ENCODE results near the gene POPDC2.

The POPDC2 gene

GRCh38 chr3:119649761-119650160, 10.6 kb downstream of the POPDC2 start:
- Histone ChIP-seq H3K27me3 (ENCODE audit: control insufficient read depth, insufficient read depth, low read length) (no peaks in the 10 kb centered on the region), H3K36me3 (ENCODE audit: control insufficient read depth, insufficient read depth, low read length) (no peaks in the 10 kb centered on the region), H3K4me1 (ENCODE audit: control insufficient read depth, insufficient read depth, low read length) (peaks cover 13% of the 10 kb centered on the region), H3K4me3 (ENCODE audit: low read depth, low read length) (no peak overlapping the region), H3K9me3 (ENCODE audit: control insufficient read depth, insufficient read depth, low read length) (no peaks in the 10 kb centered on the region), H3K9ac (ENCODE audit: low read depth, low read length) (no peak overlapping the region), H3K27ac (ENCODE audit: low read depth, low read length) (no peak overlapping the region)

GRCh38 chr3:119647843-119648575, 12.4 kb downstream of the POPDC2 start:
- no peak overlapping the region for H3K4me3 ChIP-seq (ENCODE audit: low read depth, low read length)
- no peaks in the 10 kb centered on the region for H3K27me3 ChIP-seq (ENCODE audit: control insufficient read depth, insufficient read depth, low read length)
- no peak overlapping the region for H3K9ac ChIP-seq (ENCODE audit: low read depth, low read length)
- H3K4me1 ChIP-seq (ENCODE audit: control insufficient read depth, insufficient read depth, low read length) = peaks cover 13% of the 10 kb centered on the region
- no peaks in the 10 kb centered on the region for H3K9me3 ChIP-seq (ENCODE audit: control insufficient read depth, insufficient read depth, low read length)
- no peak overlapping the region for H3K27ac ChIP-seq (ENCODE audit: low read depth, low read length)
- no peaks in the 10 kb centered on the region for H3K36me3 ChIP-seq (ENCODE audit: control insufficient read depth, insufficient read depth, low read length)

DNA sequence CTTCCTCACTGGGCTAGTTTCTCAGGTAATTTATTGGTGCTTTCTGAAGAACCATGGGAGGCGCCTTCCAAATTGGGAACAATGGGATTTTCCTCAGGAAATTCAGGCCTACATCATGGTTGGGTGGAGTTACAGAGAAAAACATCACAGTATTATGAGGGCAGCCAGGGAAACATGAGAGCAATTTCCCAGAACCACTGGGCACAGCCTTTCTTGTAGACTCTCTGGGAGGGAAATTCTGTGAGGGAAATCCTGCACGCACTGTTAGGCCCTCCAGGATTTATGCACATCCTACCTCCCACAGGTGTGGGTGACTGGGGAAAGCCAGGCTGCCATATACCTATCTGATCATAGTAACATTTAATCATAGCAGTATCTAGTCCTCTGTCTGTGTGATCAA, 13.2 kb downstream of the POPDC2 start:
- Histone ChIP-seq H3K4me1 (ENCODE audit: control insufficient read depth, insufficient read depth, low read length) (peaks cover 13% of the 10 kb centered on the region), H3K27me3 (ENCODE audit: control insufficient read depth, insufficient read depth, low read length) (no peaks in the 10 kb centered on the region), H3K9ac (ENCODE audit: low read depth, low read length) (no peak overlapping the region), H3K4me3 (ENCODE audit: low read depth, low read length) (no peak overlapping the region), H3K36me3 (ENCODE audit: control insufficient read depth, insufficient read depth, low read length) (no peaks in the 10 kb centered on the region), H3K27ac (ENCODE audit: low read depth, low read length) (no peak overlapping the region), H3K9me3 (ENCODE audit: control insufficient read depth, insufficient read depth, low read length) (no peaks in the 10 kb centered on the region)

DNA sequence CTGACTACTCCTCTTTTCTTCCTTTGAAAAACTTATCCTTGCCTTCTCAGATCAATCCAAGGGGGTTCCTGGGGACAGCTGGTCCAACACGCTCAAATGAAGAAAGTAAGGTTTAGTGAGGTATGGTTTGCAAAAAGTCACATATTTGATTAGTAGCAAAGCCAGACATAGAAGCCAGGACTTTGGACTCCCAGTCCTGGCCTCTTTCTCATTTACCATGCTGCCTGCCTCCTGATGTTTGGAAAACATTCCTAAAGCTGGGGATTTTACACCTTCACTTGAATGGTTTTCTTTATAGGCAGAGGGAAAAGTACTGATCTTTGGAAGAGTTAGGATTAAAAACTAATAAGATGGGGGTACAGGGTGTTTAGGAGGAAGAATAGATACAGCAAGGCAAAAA, 14.6 kb downstream of the POPDC2 start:
- H3K4me3 ChIP-seq (ENCODE audit: low read depth, low read length) = no peak overlapping the region
- H3K27ac ChIP-seq (ENCODE audit: low read depth, low read length) = no peak overlapping the region
- H3K9ac ChIP-seq (ENCODE audit: low read depth, low read length) = no peak overlapping the region
- peaks cover 13% of the 10 kb centered on the region for H3K4me1 ChIP-seq (ENCODE audit: control insufficient read depth, insufficient read depth, low read length)
- no peaks in the 10 kb centered on the region for H3K9me3 ChIP-seq (ENCODE audit: control insufficient read depth, insufficient read depth, low read length)
- H3K27me3 ChIP-seq (ENCODE audit: control insufficient read depth, insufficient read depth, low read length) = no peaks in the 10 kb centered on the region
- H3K36me3 ChIP-seq (ENCODE audit: control insufficient read depth, insufficient read depth, low read length) = no peaks in the 10 kb centered on the region

GRCh38 chr3:119644481-119644880, 15.9 kb downstream of the POPDC2 start:
- H3K4me1 ChIP-seq (ENCODE audit: control insufficient read depth, insufficient read depth, low read length) = peaks cover 13% of the 10 kb centered on the region
- H3K36me3 ChIP-seq (ENCODE audit: control insufficient read depth, insufficient read depth, low read length) = no peaks in the 10 kb centered on the region
- no peaks in the 10 kb centered on the region for H3K9me3 ChIP-seq (ENCODE audit: control insufficient read depth, insufficient read depth, low read length)
- no peak overlapping the region for H3K4me3 ChIP-seq (ENCODE audit: low read depth, low read length)
- no peaks in the 10 kb centered on the region for H3K27me3 ChIP-seq (ENCODE audit: control insufficient read depth, insufficient read depth, low read length)
- no peak overlapping the region for H3K9ac ChIP-seq (ENCODE audit: low read depth, low read length)
- no peak overlapping the region for H3K27ac ChIP-seq (ENCODE audit: low read depth, low read length)

- Histone ChIP-seq H3K9ac (ENCODE audit: low read depth, low read length) (no peak overlapping the region), H3K27me3 (ENCODE audit: control insufficient read depth, insufficient read depth, low read length) (no peaks in the 10 kb centered on the region), H3K36me3 (ENCODE audit: control insufficient read depth, insufficient read depth, low read length) (no peaks in the 10 kb centered on the region), H3K4me1 (ENCODE audit: control insufficient read depth, insufficient read depth, low read length) (peaks cover 13% of the 10 kb centered on the region), H3K9me3 (ENCODE audit: control insufficient read depth, insufficient read depth, low read length) (no peaks in the 10 kb centered on the region), H3K27ac (ENCODE audit: low read depth, low read length) (no peak overlapping the region), H3K4me3 (ENCODE audit: low read depth, low read length) (no peak overlapping the region)
These were observed 16.9 kb downstream of the POPDC2 start for GRCh38 chr3:119643528-119643927.

GRCh38 chr3:119642746-119643473, 17.5 kb downstream of the POPDC2 start:
- H3K9me3 ChIP-seq (ENCODE audit: control insufficient read depth, insufficient read depth, low read length) = no peaks in the 10 kb centered on the region
- no peak overlapping the region for H3K4me3 ChIP-seq (ENCODE audit: low read depth, low read length)
- peaks cover 11% of the 10 kb centered on the region for H3K4me1 ChIP-seq (ENCODE audit: control insufficient read depth, insufficient read depth, low read length)
- H3K36me3 ChIP-seq (ENCODE audit: control insufficient read depth, insufficient read depth, low read length) = no peaks in the 10 kb centered on the region
- no peak overlapping the region for H3K9ac ChIP-seq (ENCODE audit: low read depth, low read length)
- H3K27me3 ChIP-seq (ENCODE audit: control insufficient read depth, insufficient read depth, low read length) = no peaks in the 10 kb centered on the region
- H3K27ac ChIP-seq (ENCODE audit: low read depth, low read length) = no peak overlapping the region

- Histone ChIP-seq H3K4me3 (ENCODE audit: low read depth, low read length) (no peak overlapping the region), H3K27ac (ENCODE audit: low read depth, low read length) (no peak overlapping the region), H3K9ac (ENCODE audit: low read depth, low read length) (no peak overlapping the region), H3K4me1 (ENCODE audit: control insufficient read depth, insufficient read depth, low read length) (no peaks in the 10 kb centered on the region), H3K27me3 (ENCODE audit: control insufficient read depth, insufficient read depth, low read length) (no peaks in the 10 kb centered on the region), H3K9me3 (ENCODE audit: control insufficient read depth, insufficient read depth, low read length) (no peaks in the 10 kb centered on the region), H3K36me3 (ENCODE audit: control insufficient read depth, insufficient read depth, low read length) (no peaks in the 10 kb centered on the region)
These were observed 19.0 kb downstream of the POPDC2 start for GRCh38 chr3:119641416-119641815.

DNA sequence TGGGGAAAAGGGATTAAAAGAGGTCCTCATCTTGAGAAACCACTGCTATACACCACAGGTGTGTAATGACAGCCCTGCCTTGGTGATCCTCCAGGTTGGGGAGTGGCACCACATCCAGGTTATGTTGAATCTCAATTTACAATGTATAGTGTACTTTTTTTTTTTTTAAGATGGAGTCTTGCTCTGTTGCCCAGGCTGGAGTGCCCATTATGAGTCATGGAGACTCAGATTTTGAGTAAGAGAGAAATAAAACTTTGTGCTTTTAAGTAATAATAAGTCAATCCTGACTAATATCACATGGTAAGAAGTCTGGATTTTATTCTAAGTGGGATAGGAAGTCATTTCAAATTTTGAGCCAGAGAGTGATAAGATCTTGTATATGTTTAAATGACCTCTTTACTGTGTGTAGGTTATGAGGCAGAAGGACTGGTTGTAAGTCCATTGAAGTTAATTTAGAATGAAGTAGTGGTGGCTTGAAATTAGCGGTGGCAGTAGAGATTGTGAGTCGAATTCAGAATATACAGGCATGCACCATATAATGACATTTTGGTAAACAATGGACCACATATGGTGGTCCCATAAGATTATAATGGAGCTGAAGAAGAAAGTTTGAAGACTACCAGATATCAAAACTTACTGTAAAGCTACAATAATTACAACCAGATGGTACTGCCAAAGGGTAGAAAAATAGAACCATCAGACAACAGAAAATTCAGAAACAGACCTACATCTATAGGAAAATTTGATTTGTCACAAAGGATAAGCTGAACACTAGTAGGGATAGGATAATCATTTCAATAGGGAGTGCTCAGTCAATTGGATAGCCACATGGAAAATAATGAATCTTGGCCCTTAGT, 20.7 kb downstream of the POPDC2 start:
- no peaks in the 10 kb centered on the region for H3K9me3 ChIP-seq (ENCODE audit: control insufficient read depth, insufficient read depth, low read length)
- no peaks in the 10 kb centered on the region for H3K36me3 ChIP-seq (ENCODE audit: control insufficient read depth, insufficient read depth, low read length)
- no peak overlapping the region for H3K27ac ChIP-seq (ENCODE audit: low read depth, low read length)
- H3K4me3 ChIP-seq (ENCODE audit: low read depth, low read length) = no peak overlapping the region
- H3K9ac ChIP-seq (ENCODE audit: low read depth, low read length) = no peak overlapping the region
- H3K4me1 ChIP-seq (ENCODE audit: control insufficient read depth, insufficient read depth, low read length) = no peaks in the 10 kb centered on the region
- no peaks in the 10 kb centered on the region for H3K27me3 ChIP-seq (ENCODE audit: control insufficient read depth, insufficient read depth, low read length)

DNA sequence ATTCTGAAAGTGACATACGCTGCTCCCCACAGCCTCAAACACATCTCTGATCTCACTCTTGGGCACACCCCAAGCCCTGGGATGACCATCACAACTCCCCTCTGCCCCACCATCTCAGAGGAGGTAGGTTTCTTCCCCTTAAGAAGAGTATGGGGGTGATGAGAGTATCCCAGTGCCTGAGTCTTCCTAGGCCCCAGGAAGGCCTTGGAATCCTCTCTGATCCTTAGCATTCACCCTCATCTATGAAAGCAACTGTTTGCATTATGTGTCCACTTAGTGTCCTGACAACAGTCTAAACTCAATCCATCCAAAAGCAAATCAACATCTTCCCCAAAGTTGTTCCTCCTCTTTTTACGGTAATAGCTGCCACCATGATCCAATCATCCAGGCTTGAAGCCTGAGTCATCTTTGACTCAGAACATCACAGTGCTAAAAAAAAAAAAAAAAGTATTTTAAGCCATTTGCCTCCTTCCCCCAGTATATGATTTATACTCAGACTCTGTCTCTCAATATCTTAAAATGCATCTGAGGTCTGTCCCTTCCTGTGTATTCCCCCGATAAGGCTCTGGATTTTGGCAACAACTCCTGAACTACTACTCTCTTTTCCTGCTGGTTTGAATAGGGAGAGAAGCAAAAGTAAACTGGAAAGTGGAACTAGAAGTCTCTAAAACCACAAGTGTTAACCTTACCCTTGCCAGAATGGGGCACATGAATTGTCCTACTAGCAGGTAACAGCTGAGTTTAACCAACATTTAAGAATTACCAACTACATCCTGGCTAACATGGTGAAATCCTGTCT, 22.5 kb downstream of the POPDC2 start:
- Histone ChIP-seq H3K27me3 (ENCODE audit: control insufficient read depth, insufficient read depth, low read length) (no peaks in the 10 kb centered on the region), H3K9me3 (ENCODE audit: control insufficient read depth, insufficient read depth, low read length) (no peaks in the 10 kb centered on the region), H3K27ac (ENCODE audit: low read depth, low read length) (no peak overlapping the region), H3K4me1 (ENCODE audit: control insufficient read depth, insufficient read depth, low read length) (no peaks in the 10 kb centered on the region), H3K4me3 (ENCODE audit: low read depth, low read length) (no peak overlapping the region), H3K36me3 (ENCODE audit: control insufficient read depth, insufficient read depth, low read length) (no peaks in the 10 kb centered on the region), H3K9ac (ENCODE audit: low read depth, low read length) (no peak overlapping the region)

All from HUES48 (cell line).